ENCODE data around the gene OR4C13.
"Not testable (repeated sequence)": the region's sequence is repeated elsewhere in the genome, so short reads cannot be mapped to it uniquely, and the experiment has no call there.

OR4C13 gene

DNA sequence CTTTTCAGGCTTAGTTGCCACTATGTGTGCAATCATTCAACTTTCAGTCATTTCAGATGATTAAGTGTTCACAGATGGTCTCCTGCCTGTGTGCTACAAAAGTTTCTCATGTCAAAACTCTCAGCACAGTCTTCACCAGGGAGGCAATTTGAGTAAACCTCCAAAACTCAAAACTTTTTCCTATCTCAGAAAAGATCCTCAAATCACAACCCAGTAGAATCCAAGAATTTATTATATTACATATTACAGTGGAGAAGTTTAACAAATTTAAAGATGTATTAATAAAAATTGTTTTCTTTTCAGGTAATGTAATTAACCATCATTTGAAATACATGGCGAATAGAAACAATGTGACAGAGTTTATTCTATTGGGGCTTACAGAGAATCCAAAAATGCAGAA, at the start of gene OR4C13:
Gene OR4C13 (plus strand): TSS at position 301 of the 400 bp plus-strand sequence. CDS start 32 bp downstream, at position 333.
- no peak for DNase-seq

GRCh38 chr11:49911516-49911915, 40.7 kb upstream of the OR4C13 start:
- DNase-seq: not testable (repeated sequence)

GRCh38 chr11:49948701-49949100, 3.5 kb upstream of the OR4C13 start:
- DNase-seq: not testable (repeated sequence)

DNA sequence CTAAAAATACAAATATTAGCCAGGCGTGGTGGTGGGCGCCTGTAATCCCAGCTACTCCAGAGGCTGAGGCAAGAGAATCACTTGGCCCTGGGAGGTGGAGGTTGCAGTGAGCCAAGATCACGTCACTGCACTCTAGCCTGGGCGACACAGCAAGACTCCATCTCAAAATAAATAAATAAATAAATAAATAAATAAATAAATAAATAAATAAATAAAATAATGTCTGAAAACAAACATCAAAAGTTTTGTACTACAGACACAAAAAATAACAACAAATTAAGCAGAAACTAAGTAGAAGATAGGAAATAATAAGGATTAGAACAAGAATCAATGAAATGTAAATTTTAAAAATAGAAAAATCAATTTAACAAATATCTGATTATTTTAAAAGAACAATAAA, 21.2 kb downstream of the OR4C13 start:
- not testable (repeated sequence) for DNase-seq

DNA sequence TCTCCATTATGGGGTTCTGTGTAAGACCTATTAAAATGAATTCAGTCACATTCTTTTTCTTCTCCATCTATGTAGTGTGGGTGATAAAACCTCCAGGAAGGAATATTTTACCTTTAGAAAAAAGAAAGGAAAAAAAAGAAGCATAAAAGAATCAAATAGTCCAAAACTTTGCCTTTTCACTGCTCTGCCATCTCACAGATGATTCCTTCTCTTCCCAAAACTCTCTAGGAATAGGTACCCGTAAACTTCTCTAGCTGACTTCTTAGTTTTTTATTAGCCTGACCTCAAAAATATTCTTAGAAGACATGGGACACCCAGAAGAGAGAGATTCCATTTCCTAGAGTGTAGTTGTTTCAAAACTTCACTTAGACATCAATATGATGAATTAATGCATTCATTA, 30.2 kb downstream of the OR4C13 start, which contains the start of gene OR4C12:
Gene OR4C12 (minus strand): TSS at position 101 of the 400 bp plus-strand sequence. CDS start 34 bp downstream, at position 67.
- DNase-seq: not testable (repeated sequence)

GRCh38 chr11:49995565-49995964, 43.4 kb downstream of the OR4C13 start:
- DNase-seq: no peak

All from stimulated activated CD4-positive, alpha-beta T cell treated with anti-CD3 and anti-CD28 coated beads, Interleukin-12 subunit alpha, Interleukin-12 subunit beta, amount 100 ng/mL, for 4 hours (primary cell).